Suppressor macrophage treated with lipopolysaccharide for 1 hour (primary cell): Measurements from ENCODE around the gene SPATS2L.

ENCODE experiments used
- DNase-seq, 3 donors: peaks; one replicate each; pipeline ENCODE4 v3.0.0-alpha.2; 2020 to 2022

The SPATS2L gene

GRCh38 chr2:200449149-200449548 is 142.7 kb downstream of the SPATS2L start:
- DNase-seq = no peak

DNA sequence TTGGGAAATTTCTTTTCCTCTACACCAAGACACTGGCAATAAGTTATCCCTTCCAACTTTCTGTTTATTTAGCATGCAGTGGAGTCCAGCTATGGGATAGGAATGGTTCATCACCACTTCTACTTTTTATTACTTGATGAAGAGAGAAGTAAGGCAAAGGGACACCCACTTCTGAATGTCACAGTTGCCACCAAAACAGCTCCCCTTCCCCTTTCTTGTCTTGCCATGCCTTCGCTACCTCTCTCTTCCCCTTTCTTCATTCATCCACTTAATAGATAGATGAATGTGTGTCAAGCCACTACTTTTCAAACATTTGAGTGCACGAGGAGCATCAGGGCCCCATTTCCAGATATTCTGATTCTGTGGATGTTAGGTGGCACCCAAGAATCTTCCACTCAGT is 143.8 kb downstream of the SPATS2L start:
- DNase-seq = peak; percentile 20 to 45 (median 24)

GRCh38 chr2:200451511-200451910 is 145.0 kb downstream of the SPATS2L start:
- DNase-seq = peak; percentile 12 to 32 (median 13)

GRCh38 chr2:200452377-200452776 is 145.9 kb downstream of the SPATS2L start:
- no peak for DNase-seq

DNA sequence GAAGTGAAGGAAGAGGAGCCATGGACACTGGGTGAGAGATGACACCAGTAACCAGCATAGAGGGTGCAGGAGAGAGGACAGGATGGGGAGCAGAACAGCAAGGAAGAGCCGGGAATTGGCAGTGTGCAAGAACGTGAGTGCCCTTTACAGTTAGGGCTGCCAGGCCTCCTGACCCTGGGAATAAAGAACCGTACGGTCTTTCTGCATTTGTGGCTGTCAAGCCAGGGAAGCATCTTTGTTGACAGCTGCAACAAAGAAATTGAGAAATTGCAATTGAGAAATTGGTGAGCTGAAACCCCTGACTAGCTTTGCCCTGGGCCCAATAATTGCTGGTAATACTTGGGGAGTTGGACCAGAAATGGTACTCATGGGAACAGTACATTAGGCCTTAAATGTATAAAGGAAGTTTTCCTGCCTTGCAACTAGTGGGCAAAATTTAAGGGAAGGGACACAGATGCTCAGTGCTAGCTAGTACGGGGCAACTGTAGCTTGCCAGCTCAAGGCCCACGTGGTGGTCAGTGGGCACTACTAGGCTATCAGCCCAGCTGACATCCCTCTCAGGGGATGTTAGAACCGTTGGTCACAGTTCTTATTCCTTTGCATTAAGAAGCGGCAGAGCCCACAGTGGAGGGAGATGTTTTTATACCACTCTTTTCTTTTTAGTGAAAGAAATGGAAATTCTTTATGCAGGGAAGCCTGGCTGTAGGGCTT is 146.8 kb downstream of the SPATS2L start:
- DNase-seq = no peak

DNA sequence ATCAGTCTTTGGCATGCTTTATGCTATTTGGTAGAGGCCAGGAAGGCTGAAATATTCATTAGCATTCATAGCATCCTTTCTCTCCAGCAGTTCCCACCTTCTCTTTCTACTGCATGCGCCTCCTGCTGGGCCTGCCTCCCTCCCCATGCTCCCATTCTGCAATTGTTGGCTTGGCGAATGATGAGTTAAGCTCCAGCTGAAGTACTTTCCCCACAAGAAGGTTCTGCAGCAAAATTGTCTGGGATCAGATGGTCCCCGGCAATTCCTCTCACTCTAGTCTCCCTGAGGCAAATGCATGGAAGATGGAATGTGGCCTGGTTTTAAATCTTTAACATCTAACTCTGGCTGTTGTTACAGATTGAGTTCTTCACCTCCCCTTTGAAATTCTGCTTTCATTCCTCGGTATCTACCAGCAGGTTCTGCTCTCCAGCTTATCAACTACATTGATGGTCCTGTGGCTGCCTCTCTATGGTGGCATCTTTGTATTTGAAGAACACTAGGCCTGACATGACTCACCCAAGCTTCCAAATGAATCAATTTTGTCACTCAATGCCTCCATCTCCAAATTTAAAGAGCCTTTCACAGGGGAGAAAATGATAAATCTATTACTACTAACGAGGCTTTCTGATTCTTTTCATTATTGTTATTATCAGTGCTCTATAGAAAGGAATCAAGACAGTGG is 147.5 kb downstream of the SPATS2L start:
- no peak for DNase-seq

DNA sequence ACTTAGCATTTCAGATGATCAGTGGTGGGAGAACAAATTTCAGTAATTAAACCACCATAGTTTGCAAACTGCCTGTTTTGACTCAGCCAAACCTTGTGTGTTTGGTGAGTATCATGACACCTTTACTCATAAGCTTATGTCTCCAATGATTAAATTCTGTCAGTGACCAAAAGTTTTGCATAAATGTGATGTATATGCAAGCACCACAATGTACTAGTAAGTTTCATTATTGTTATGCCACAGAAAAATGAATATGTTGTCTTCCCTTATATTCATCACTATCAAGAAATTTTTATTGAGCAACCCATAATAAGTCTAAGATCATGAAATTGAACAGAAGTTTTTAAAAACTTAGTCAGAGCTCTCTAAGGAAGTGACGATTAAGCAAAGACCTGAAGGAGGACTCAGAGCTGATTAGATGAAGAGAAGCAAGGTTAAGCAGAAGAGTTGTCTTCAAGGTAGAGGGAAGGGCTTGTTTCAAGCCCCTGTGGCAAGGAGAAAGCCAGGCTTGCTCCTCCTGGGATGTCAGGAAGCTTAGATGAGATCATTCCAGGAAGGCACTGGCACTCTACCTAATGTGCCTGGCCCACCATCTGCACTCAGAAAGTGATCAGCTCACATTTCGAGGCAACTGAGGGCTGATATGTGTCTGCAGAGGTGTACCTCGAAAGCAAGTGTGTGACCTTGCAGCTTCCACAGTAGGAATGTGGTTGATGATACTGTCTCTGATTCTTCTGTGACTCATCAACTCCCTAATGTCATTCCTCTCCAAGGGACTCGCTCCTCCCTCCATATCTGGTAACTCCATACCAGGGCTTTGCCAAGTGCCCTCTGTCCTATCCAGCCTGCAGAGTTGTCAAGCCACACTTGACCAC is 148.7 kb downstream of the SPATS2L start:
- DNase-seq = peak; percentile 11 to 55 (median 29)

GRCh38 chr2:200455958-200456421 is 149.5 kb downstream of the SPATS2L start:
- DNase-seq = peak; percentile 38 to 64 (median 39)

GRCh38 chr2:200456567-200456966 is 150.1 kb downstream of the SPATS2L start:
- no peak for DNase-seq

DNA sequence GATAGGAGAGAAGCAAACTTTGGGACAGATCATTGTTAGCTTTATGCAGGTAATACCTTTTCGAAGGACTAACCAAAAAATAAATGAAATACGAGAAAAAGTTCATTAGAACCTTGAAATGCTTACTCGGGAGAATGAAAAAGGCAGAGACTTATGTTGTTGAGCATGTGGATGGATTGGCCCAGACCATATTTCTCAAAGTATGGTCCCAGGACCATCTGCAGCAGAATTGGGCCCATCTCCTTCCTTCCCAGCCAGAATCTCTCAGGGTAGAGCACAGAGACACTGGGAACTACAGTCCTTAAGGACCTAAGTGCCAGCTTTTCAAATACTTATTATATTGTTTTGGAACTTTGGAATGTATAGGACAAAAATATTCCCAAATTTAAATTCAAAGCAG is 152.6 kb downstream of the SPATS2L start:
- DNase-seq = no peak

DNA sequence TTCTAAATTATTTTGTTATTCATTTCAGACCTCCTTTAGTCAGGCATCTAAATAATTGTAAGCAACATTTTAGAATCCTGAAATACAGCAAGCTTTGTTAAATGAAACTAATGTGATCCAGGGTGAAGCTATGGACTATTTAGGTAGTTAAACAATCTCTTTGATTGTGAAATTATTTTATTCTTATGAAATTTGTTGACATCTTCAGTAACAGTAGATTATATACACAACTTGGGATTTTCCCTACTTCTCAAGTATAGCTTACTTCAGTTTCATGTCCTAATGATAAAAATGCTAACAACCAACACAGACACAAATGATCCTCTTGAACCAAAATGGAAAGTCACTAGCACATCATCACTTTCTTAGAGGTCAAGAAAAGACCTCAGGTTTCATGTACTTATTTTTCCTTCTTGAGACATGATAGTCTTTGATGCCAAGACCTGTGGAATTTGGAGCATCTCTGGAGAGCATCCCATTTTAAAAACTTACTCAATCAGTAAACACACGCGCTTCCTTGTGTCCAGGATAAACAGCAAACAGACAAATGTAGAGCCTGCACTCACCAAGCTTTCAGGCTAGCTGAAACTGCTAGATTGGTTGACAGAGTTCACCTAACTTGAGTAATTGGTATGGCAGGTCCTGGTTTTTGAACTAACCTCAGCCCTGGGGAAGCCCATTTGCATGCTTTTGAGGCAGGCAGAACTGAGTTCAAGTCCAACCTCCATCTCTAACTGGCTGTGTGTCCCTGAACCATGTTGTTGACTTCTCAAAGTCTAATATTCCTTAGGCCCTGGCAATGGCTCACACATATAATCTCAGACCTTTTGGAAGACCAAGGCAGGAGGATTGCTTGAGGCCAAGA is 155.6 kb downstream of the SPATS2L start:
- peak in 2 of 3 donors; percentile 20 to 39 for DNase-seq

DNA sequence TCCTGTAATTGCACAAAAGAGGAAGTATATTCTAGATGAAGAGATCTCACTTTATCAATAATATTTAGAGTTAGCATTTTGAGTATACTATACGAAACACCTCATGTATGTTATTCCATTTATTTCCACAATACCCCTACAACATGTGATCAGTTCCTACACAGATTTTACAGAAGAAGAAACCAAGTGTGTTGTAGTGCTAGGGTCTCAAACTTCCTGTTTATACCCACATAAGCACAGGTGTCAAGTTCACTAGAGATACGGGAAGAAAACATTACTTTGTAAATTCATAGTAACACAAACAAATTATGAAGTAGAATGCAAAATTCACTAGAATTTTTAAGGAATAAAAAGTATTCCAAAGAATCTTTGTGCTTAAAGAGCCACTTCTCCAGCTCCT is 157.0 kb downstream of the SPATS2L start:
- DNase-seq = no peak

GRCh38 chr2:200466425-200467418 is 160.2 kb downstream of the SPATS2L start:
- DNase-seq = no peak

DNA sequence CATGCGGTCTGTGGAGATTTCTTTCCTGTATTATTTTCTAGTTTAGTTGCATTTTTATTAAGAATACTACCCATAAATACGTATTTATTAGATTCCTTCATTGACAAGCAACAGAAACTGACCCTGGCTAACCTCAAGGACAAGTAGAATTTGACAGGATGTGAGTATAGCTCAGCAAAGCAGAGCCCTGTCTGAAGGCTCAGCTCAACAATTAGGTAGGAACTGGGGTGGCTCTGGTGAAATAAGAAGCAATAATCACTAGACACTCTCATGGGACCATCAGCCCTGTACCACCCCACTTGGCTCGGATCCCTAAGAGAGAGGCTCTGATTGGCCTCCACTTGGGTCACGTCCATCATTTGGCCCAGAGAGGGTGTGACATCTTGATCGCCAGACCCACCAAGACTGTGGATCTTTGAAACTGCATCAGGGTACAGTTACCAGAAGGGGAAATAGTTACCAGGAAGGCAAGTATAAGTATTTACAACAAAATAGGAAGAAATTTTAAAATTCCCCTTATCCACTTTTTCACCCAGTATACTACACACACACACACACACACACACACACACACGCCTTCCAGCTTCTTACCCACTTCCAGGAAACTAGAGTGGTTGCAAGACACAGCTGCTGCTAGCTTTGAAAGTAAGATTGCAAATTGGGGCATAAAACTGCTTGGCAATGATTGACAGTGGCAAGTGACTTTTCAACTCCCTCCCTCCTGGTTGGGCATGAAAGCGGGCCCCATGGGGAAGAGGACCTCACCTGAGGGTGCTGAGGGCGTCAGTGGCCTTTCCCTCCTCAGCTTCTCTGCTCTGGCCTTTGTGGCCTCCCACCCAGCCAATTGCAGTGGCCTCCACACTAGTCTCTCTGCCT is 161.6 kb downstream of the SPATS2L start:
- DNase-seq = no peak

DNA sequence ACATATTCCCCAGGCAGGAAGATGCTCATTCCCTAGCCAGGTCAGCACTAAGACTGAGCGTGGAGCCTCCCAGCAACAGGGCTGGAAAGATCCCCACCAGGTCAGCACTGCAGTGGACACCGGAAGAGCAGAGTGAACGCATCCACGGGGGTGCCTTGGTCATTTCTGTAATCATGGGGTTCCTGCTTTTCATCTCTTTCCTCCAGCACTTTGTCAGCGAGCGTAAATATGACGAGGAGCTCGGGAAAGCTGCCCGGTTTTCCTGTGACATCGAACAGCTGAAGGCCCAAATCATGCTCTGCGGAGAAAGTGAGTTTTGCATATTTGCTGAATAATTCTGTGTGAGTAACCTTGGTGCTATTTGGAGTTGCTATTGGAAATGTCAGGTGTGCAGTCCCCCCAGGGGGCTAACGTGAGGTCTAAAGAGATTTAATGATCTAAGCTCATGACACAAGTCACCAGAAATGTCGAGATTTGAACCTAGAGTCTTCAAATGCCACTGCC is 163.3 kb downstream of the SPATS2L start:
- DNase-seq = no peak

DNA sequence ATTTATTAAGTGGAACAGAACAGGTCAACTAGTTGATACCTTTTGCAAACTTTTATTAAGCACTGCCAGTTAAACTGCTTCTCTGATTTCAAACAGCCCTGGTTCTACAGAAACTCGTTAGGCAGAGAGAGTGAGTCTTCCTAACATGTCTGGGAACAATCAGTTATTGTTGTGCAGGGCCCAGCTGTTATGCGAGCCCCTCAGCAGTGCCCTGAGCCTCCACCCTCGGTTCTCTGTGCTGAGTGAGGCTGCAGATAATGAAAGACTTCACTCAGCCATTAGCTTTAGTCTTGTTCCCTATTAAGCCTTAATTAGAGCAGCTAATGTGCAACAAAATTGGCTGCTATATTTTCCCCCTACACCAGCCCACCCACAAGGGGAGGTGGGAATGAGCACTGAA is 163.7 kb downstream of the SPATS2L start:
- no peak for DNase-seq

- DNase-seq = peak; percentile 39 to 51 (median 44)
Measured at GRCh38 chr2:200471324-200471848, 164.9 kb downstream of the SPATS2L start.

DNA sequence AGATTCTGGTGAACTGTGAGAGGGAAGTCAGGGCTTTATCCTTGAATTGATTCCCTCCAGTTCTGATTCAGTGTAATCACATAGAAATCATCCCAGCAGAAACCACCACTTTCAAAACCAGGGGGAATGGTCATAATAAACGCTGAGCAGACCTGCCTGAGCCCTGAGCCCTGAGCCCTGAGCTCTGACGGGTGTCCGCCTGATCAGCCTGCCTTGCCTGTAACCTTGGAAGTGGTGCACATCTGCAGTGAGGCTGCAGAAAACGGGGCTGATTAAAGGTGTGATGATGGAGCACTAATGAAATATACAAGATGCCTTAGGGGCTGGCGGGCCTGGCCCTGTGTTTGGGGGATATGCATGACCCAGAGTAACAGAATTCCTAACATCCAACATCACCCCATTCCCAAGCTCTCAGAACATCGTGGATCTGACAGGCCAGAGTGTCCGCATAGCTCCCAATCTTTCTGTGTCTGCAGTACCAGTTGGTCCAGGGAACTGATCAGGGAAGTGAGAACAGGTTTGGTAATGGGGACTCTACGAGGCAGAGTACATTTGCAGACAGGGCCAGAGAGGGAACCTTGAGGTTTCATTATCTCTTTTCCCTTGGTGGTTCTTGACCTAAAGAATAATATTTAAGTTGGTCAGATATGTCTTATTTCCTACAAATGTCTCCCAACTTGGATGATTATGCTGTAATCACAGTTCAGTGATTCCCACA is 165.6 kb downstream of the SPATS2L start:
- DNase-seq = no peak
